HepG2 (cell line): Measurements from ENCODE around the gene PTPN12. TPM values are rescaled to one million over a fixed set of nuclear protein-coding genes. Genes with fewer than 3 reads are reported as not detected.

Experiments used
- DMAP1 ChIP-seq: IDR thresholded peaks from 2 replicates; pipeline ENCODE4 v1.6.1; 2016
- GLI4 ChIP-seq: sonication (generic); formaldehyde crosslinking; IDR thresholded peaks from 2 replicates; pipeline ENCODE4 v1.5.1; 2020; ENCODE audit warnings: missing genetic modification reagents, mild to moderate bottlenecking, moderate library complexity, borderline replicate concordance
- HNRNPUL1 ChIP-seq: fragments of 200-400 bp; formaldehyde crosslinking; IDR thresholded peaks from 2 replicates; pipeline ENCODE4 v1.6.1; 2017; ENCODE audit warnings: low read depth, mild to moderate bottlenecking, low read length, moderate library complexity
- NFYC ChIP-seq: IDR thresholded peaks from 2 replicates; pipeline ENCODE4 v1.6.1; 2016; ENCODE audit warnings: missing genetic modification reagents, missing compliant biosample characterization
- NPAS2 ChIP-seq: sonication (generic); formaldehyde crosslinking; IDR thresholded peaks from 2 replicates; pipeline ENCODE4 v1.8.0; 2022; ENCODE audit warnings: mild to moderate bottlenecking, missing genetic modification reagents, borderline replicate concordance
- THAP7 ChIP-seq: sonication (generic); formaldehyde crosslinking; IDR thresholded peaks from 2 replicates; pipeline ENCODE4 v1.8.1; 2023; ENCODE audit warnings: mild to moderate bottlenecking, missing genetic modification reagents
- ZNF101 ChIP-seq: sonication (generic); formaldehyde crosslinking; IDR thresholded peaks from 2 replicates; pipeline ENCODE4 v1.4.0; 2020; ENCODE audit warnings: mild to moderate bottlenecking, low read depth, missing genetic modification reagents, borderline replicate concordance
- ZNF30 ChIP-seq: sonication (generic); formaldehyde crosslinking; IDR thresholded peaks from 2 replicates; pipeline ENCODE4 v1.5.0; 2020; ENCODE audit warnings: mild to moderate bottlenecking, missing genetic modification reagents
- ZNF597 ChIP-seq: sonication (generic); formaldehyde crosslinking; IDR thresholded peaks from 2 replicates; pipeline ENCODE4 v1.5.0; 2020; ENCODE audit warnings: missing genetic modification reagents
- ZNF7 ChIP-seq: IDR thresholded peaks from 2 replicates; pipeline ENCODE4 v1.6.1; 2016; ENCODE audit warnings: missing biosample characterization, missing genetic modification reagents
- ZNF720 ChIP-seq: sonication (generic); formaldehyde crosslinking; IDR thresholded peaks from 2 replicates; pipeline ENCODE4 v1.4.0; 2020; ENCODE audit warnings: missing genetic modification reagents
- polyA plus RNA-seq, 8 experiments: library from polyadenylated mRNA; depleted of rRNA in 3 of 8; stranded (reverse) in 7 of 8; unstranded in 1 of 8; fragments of >200 nt; fragmentation: Illumina TruSeq in 4 of 8; extraction: Trizol in 4 of 8; gene quantifications; 2 replicates each; pipeline versions ENCODE4 v1.2.1 to v1.2.3, GENCODE V29; 2011 to 2016; ENCODE audit warnings: low read depth in 4 of 8, missing spikeins in 1 of 8, mixed read lengths in 1 of 8; ENCODE audit not compliant: insufficient read depth in 1 of 8
- total RNA-seq, 5 experiments: library from RNA; depleted of rRNA; stranded (reverse); fragments of >200 nt; fragmentation: Illumina TruSeq; extraction: Trizol; gene quantifications; 2 replicates each; pipeline ENCODE4 v1.2.3, GENCODE V29; 2016; ENCODE audit warnings: low read depth in 1 of 5
- TF ChIP-seq, protein P1 (sequence below): sonication (generic); formaldehyde crosslinking; IDR thresholded peaks from 2 replicates; pipeline ENCODE4 v1.5.1; 2020; ENCODE audit warnings: mild to moderate bottlenecking, missing genetic modification reagents, moderate library complexity
- TF ChIP-seq, protein P2 (sequence below): sonication (generic); formaldehyde crosslinking; IDR thresholded peaks from 2 replicates; pipeline ENCODE4 v1.9.0; 2021; ENCODE audit warnings: missing genetic modification reagents, borderline replicate concordance
- TF ChIP-seq, protein P3 (sequence below): sonication (generic); formaldehyde crosslinking; IDR thresholded peaks from 2 replicates; pipeline ENCODE4 v1.5.0; 2020; ENCODE audit warnings: missing genetic modification reagents
- TF ChIP-seq, protein P4 (sequence below): sonication (generic); formaldehyde crosslinking; IDR thresholded peaks from 2 replicates; pipeline ENCODE4 v1.4.0; 2020; ENCODE audit warnings: mild to moderate bottlenecking, missing genetic modification reagents
- TF ChIP-seq, protein P5 (sequence below): sonication (generic); formaldehyde crosslinking; IDR thresholded peaks from 2 replicates; pipeline ENCODE4 v1.5.1; 2020; ENCODE audit warnings: missing genetic modification reagents, mild to moderate bottlenecking, borderline replicate concordance

The PTPN12 gene
- total and polyA plus RNA-seq, 2 of the 13 experiments (the other 11 are each of a cell fraction or from before 2014, with no cell fraction given): 22.9 to 56.8 TPM

DNA sequence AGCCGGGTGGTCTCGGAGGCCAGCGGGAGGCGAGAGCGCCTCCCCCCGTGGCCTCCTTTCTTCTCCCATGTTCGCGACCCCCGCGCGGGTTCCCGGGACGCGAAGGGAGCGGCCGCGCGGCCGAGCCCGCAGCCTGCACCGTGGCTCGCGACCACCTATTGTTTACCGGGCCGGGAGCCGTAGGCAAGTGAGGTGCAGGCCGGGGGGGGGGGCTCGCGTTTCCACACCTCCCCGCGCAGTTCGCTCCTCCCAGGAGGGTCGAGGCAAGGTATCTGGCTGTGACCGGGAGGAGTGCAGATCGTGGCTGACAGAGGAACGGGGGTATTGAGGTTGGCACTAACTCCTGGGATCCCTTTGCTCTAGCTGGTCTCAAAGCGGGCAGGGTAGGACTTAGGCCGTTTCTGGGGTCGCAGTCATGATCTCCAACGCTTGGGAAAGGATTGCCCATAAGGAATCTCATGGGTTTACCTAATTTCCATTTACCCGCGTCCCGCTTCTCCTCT lies 734 bp downstream of the PTPN12 start (continued):
- TF ChIP-seq, protein P1, sequence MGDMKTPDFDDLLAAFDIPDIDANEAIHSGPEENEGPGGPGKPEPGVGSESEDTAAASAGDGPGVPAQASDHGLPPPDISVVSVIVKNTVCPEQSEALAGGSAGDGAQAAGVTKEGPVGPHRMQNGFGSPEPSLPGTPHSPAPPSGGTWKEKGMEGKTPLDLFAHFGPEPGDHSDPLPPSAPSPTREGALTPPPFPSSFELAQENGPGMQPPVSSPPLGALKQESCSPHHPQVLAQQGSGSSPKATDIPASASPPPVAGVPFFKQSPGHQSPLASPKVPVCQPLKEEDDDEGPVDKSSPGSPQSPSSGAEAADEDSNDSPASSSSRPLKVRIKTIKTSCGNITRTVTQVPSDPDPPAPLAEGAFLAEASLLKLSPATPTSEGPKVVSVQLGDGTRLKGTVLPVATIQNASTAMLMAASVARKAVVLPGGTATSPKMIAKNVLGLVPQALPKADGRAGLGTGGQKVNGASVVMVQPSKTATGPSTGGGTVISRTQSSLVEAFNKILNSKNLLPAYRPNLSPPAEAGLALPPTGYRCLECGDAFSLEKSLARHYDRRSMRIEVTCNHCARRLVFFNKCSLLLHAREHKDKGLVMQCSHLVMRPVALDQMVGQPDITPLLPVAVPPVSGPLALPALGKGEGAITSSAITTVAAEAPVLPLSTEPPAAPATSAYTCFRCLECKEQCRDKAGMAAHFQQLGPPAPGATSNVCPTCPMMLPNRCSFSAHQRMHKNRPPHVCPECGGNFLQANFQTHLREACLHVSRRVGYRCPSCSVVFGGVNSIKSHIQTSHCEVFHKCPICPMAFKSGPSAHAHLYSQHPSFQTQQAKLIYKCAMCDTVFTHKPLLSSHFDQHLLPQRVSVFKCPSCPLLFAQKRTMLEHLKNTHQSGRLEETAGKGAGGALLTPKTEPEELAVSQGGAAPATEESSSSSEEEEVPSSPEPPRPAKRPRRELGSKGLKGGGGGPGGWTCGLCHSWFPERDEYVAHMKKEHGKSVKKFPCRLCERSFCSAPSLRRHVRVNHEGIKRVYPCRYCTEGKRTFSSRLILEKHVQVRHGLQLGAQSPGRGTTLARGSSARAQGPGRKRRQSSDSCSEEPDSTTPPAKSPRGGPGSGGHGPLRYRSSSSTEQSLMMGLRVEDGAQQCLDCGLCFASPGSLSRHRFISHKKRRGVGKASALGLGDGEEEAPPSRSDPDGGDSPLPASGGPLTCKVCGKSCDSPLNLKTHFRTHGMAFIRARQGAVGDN (CRISPR knock-in tag): peak; percentile 72
- TF ChIP-seq, protein P2, sequence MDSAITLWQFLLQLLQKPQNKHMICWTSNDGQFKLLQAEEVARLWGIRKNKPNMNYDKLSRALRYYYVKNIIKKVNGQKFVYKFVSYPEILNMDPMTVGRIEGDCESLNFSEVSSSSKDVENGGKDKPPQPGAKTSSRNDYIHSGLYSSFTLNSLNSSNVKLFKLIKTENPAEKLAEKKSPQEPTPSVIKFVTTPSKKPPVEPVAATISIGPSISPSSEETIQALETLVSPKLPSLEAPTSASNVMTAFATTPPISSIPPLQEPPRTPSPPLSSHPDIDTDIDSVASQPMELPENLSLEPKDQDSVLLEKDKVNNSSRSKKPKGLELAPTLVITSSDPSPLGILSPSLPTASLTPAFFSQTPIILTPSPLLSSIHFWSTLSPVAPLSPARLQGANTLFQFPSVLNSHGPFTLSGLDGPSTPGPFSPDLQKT (CRISPR knock-in tag): no peak
- TF ChIP-seq NPAS2 (CRISPR knock-in tag): no peak
- no peak for TF ChIP-seq HNRNPUL1
- peak; percentile 79; the same call in 1 of the 2 replicates for TF ChIP-seq THAP7 (CRISPR knock-in tag)
- no peak for TF ChIP-seq ZNF597 (CRISPR knock-in tag)
- no peak for TF ChIP-seq ZNF720 (CRISPR knock-in tag)
- TF ChIP-seq GLI4: 0 out of 2 replicates have a peak, but pooled peaks have one; percentile 23
- no peak for TF ChIP-seq NFYC (CRISPR knock-in tag)
- 0 out of 2 replicates have a peak, but pooled peaks have one; percentile 55 for TF ChIP-seq ZNF30 (CRISPR knock-in tag)
- TF ChIP-seq, protein P3, sequence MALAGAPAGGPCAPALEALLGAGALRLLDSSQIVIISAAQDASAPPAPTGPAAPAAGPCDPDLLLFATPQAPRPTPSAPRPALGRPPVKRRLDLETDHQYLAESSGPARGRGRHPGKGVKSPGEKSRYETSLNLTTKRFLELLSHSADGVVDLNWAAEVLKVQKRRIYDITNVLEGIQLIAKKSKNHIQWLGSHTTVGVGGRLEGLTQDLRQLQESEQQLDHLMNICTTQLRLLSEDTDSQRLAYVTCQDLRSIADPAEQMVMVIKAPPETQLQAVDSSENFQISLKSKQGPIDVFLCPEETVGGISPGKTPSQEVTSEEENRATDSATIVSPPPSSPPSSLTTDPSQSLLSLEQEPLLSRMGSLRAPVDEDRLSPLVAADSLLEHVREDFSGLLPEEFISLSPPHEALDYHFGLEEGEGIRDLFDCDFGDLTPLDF (CRISPR knock-in tag): no peak
- TF ChIP-seq, protein P4, sequence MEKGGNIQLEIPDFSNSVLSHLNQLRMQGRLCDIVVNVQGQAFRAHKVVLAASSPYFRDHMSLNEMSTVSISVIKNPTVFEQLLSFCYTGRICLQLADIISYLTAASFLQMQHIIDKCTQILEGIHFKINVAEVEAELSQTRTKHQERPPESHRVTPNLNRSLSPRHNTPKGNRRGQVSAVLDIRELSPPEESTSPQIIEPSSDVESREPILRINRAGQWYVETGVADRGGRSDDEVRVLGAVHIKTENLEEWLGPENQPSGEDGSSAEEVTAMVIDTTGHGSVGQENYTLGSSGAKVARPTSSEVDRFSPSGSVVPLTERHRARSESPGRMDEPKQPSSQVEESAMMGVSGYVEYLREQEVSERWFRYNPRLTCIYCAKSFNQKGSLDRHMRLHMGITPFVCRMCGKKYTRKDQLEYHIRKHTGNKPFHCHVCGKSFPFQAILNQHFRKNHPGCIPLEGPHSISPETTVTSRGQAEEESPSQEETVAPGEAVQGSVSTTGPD (CRISPR knock-in tag): no peak; the same call in 1 of the 2 replicates
- TF ChIP-seq, protein P5, sequence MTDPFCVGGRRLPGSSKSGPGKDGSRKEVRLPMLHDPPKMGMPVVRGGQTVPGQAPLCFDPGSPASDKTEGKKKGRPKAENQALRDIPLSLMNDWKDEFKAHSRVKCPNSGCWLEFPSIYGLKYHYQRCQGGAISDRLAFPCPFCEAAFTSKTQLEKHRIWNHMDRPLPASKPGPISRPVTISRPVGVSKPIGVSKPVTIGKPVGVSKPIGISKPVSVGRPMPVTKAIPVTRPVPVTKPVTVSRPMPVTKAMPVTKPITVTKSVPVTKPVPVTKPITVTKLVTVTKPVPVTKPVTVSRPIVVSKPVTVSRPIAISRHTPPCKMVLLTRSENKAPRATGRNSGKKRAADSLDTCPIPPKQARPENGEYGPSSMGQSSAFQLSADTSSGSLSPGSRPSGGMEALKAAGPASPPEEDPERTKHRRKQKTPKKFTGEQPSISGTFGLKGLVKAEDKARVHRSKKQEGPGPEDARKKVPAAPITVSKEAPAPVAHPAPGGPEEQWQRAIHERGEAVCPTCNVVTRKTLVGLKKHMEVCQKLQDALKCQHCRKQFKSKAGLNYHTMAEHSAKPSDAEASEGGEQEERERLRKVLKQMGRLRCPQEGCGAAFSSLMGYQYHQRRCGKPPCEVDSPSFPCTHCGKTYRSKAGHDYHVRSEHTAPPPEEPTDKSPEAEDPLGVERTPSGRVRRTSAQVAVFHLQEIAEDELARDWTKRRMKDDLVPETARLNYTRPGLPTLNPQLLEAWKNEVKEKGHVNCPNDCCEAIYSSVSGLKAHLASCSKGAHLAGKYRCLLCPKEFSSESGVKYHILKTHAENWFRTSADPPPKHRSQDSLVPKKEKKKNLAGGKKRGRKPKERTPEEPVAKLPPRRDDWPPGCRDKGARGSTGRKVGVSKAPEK (CRISPR knock-in tag): no peak
- TF ChIP-seq ZNF7 (CRISPR knock-in tag): no peak
- TF ChIP-seq ZNF101 (CRISPR knock-in tag): 0 out of 2 replicates have a peak, but pooled peaks have one; percentile 23
- TF ChIP-seq DMAP1: no peak
